Memory B cell (primary cell): ENCODE measurements around the gene STUM.

Experiments
- ATAC-seq: fragments of 150-1000 bp; cut with Tn5 transposase; 2 replicates; pipeline ENCODE4 v1.10.0; 2021; ENCODE audit warnings: low read depth, mild to moderate bottlenecking, moderate library complexity
- DNase-seq, 2 donors: peaks; one replicate each; pipeline ENCODE4 v3.0.0; 2022; ENCODE audit warnings: low spot score in 2 of 2
- H3K27ac Mint-ChIP-seq: one replicate; pipeline ENCODE4 v1.8.0; 2022; ENCODE audit warnings: mild to moderate bottlenecking, moderate library complexity, mixed read lengths
- H3K27me3 Mint-ChIP-seq: one replicate; pipeline ENCODE4 v1.8.0; 2022; ENCODE audit warnings: mixed read lengths
- H3K36me3 Mint-ChIP-seq: one replicate; pipeline ENCODE4 v1.8.0; 2022; ENCODE audit warnings: mild to moderate bottlenecking, mixed read lengths
- H3K4me1 Mint-ChIP-seq: one replicate; pipeline ENCODE4 v1.8.0; 2022; ENCODE audit warnings: mixed read lengths
- H3K4me3 Mint-ChIP-seq: one replicate; pipeline ENCODE4 v1.8.0; 2022; ENCODE audit warnings: mild to moderate bottlenecking, moderate library complexity, mixed read lengths
- H3K9me3 Mint-ChIP-seq: one replicate; pipeline ENCODE4 v1.8.0; 2022; ENCODE audit warnings: mixed read lengths

The STUM gene

DNA sequence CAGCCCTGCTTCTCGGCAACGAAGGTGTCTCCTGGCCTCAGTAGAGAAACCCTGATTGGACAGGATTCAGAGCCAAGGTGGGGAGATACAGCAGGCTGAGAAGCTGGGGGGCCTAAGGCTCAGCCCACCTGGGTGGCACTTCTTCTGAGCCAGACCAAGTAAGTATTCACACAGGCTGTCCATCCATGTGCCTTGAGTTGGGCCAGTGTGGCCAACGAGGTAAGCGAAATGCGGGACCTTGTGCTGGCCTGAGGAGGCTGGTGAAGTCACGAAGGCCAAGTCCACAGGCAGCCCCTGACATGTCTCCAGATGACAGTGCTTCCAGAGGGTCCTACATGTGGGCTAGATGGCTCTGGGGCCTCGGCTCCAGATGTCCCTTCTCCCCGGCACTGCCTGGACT, 99.2 kb downstream of the STUM start:
- peaks cover 45% of the 10 kb centered on the region for H3K4me1 Mint-ChIP-seq
- ATAC-seq (no peak), DNase-seq (no peak)
- no peak overlapping the region for H3K27ac Mint-ChIP-seq
- H3K4me3 Mint-ChIP-seq: no peak overlapping the region
- H3K36me3 Mint-ChIP-seq: peaks cover 13% of the 10 kb centered on the region
- H3K9me3 Mint-ChIP-seq: no peaks in the 10 kb centered on the region
- no peaks in the 10 kb centered on the region for H3K27me3 Mint-ChIP-seq

DNA sequence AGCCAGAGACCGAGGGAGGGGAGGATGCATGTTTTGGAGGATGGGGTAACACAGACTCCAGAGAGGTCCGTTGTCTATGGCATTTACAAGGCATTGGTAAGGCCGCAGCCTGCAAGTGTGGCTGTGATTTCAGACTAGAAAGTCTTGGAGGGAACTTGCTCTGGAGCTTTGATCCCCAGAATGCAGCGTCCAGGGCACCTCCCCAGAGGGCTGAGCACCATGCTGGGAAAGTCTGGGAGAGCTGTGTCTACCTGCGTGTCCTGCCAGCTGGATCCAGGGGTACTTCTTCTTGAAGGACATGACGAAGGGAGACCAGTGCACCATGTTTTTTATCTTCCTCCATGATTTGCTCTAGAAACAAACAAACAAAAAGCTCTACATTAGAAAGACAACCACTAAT, 99.9 kb downstream of the STUM start:
- no peak overlapping the region for H3K27ac Mint-ChIP-seq
- no peaks in the 10 kb centered on the region for H3K9me3 Mint-ChIP-seq
- DNase-seq (no peak), ATAC-seq (no peak)
- no peaks in the 10 kb centered on the region for H3K27me3 Mint-ChIP-seq
- peaks cover 13% of the 10 kb centered on the region for H3K36me3 Mint-ChIP-seq
- H3K4me1 Mint-ChIP-seq: peaks cover 46% of the 10 kb centered on the region
- H3K4me3 Mint-ChIP-seq: no peak overlapping the region

DNA sequence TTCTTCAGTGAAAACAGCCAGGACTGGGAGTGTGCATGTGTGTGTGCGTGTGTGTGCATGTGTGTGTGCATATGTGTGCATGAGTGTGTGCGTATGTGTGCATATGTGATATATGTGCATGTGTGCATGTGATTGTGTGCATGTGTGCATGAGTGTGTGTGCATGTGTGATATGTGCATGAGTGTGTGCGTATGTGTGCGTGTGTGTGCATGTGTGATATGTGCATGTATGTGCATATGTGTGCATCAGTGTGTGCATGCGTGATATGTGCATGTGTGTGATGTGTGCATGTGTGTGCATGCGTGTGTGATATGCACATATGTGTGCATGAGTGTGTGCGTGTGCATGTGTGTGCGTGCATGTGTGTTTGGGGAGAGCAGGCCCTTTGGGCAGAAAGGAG, 100.7 kb downstream of the STUM start:
- peaks cover 13% of the 10 kb centered on the region for H3K36me3 Mint-ChIP-seq
- no peaks in the 10 kb centered on the region for H3K27me3 Mint-ChIP-seq
- H3K4me3 Mint-ChIP-seq: no peak overlapping the region
- DNase-seq: no peak
- H3K9me3 Mint-ChIP-seq: no peaks in the 10 kb centered on the region
- H3K4me1 Mint-ChIP-seq: peaks cover 45% of the 10 kb centered on the region
- H3K27ac Mint-ChIP-seq: no peak overlapping the region
- no peak for ATAC-seq

DNA sequence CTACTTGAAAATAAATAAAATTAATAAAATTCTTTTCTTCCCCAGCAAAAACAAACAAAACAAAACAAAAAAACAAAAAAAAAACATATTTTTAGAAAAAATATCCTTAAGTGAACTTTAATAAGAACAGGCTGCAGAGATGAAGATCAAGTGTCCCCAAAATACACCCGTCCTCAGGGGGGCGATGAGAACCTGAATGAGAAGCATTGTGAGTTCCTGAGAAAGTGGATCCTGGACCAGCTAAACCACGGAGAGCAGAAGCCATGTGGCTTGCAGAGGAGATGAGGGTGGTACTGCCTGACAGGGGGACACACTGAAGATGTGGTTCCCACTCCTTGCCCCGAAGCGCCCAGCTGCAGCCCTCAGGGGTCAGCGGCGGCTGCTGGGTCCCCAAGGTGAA, 101.2 kb downstream of the STUM start:
- no peak overlapping the region for H3K27ac Mint-ChIP-seq
- ATAC-seq: no peak
- DNase-seq: no peak
- no peaks in the 10 kb centered on the region for H3K27me3 Mint-ChIP-seq
- H3K9me3 Mint-ChIP-seq: no peaks in the 10 kb centered on the region
- no peak overlapping the region for H3K4me3 Mint-ChIP-seq
- H3K36me3 Mint-ChIP-seq: peaks cover 13% of the 10 kb centered on the region
- peaks cover 43% of the 10 kb centered on the region for H3K4me1 Mint-ChIP-seq

DNA sequence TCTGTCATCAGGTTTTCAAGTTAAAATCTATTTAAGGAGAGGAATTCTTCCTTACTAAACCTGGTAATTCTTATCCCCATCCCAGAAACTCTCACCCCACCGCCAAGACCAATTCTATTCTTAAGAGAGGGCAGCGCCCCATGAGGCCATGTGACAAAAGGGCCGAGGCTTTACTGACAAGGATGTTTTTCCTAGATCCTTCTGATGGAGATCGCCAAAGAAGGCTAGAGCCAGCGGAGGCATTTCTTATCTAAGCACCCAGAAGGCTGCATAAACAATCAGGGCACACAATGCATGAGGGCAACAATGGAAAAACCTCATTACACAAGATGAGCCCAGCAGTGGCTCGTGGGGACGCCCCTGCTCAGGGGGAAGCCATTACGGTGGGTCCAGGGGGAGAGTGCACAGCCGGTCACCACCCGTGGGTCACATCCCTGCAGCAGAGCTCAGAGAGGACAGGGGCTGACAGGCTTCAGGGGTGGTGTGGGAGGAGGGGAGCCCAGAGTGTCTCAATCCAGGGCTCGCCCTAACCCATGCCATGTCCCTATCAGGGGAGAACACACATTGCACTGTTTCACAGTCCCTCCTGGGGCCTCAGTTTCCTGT, 101.8 kb downstream of the STUM start:
- Mint-ChIP-seq H3K9me3 (no peaks in the 10 kb centered on the region), H3K4me3 (no peak overlapping the region), H3K27me3 (no peaks in the 10 kb centered on the region), H3K4me1 (peaks cover 44% of the 10 kb centered on the region), H3K36me3 (peaks cover 13% of the 10 kb centered on the region), H3K27ac (peak overlapping the region; percentile 8)
- no peak for DNase-seq
- ATAC-seq: no peak

DNA sequence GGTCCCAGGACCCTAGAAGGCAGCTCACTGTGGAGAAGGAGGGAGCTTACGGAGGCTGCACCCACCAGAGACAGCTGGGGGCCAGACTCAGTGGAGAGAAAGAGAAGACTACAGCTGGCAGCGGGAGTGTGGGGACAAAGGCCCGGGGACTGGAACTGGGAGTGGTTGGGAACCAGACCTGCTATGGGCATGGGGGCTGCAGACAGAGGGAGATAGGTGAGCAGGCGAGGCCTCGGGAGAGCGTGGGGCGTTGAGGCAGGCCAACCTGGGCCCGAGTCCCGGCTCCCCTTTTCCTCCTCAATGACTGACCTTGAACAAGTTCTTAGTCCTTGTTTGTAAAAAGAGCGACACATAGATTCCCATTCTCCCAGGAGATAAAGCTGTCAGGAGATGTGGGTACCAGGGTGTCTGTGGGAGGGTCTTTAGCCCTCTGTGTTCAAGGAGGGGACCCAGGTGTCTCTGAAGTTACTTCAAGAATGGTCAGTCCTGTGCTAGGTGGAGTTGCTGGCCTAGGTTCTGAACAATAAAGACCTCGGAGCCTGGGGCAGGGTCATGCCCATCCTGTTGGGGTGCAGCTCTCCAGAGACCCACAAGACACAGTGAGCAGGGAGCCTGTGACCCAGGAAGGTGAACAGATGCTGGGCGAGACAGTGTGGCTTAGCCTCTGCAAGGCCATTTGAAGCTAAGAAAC, 102.6 kb downstream of the STUM start:
- H3K4me1 Mint-ChIP-seq: peaks cover 46% of the 10 kb centered on the region

DNA sequence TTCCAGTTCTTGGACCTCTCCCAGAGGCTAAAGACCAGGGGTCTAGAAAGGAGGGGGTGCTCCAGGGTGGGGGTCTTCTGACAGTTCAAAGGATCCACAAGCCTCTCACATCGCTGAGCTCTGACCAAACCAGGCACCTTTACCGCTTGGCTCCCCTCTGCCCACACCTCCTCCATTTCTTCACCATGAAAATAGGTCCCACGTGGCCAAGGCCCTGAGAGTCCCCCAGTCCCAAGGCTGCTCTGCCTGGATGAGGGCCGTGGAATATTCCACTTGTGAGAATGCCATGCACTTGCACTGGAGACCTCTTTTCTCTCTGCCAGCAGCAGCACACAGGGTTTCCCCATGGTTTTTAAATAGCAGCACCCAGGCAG, 103.2 kb downstream of the STUM start:
- H3K27me3 Mint-ChIP-seq: no peaks in the 10 kb centered on the region
- no peak for ATAC-seq
- no peak for DNase-seq
- no peak overlapping the region for H3K4me3 Mint-ChIP-seq
- no peak overlapping the region for H3K27ac Mint-ChIP-seq
- no peaks in the 10 kb centered on the region for H3K9me3 Mint-ChIP-seq
- peaks cover 51% of the 10 kb centered on the region for H3K4me1 Mint-ChIP-seq
- H3K36me3 Mint-ChIP-seq: peaks cover 8% of the 10 kb centered on the region

More for the DNA sequence above, 102.6 kb downstream of the STUM start:
- H3K9me3 Mint-ChIP-seq: no peaks in the 10 kb centered on the region
- no peak overlapping the region for H3K4me3 Mint-ChIP-seq
- H3K27me3 Mint-ChIP-seq: no peaks in the 10 kb centered on the region
- ATAC-seq: no peak
- peaks cover 11% of the 10 kb centered on the region for H3K36me3 Mint-ChIP-seq
- DNase-seq: no peak
- peak overlapping the region; percentile 8 for H3K27ac Mint-ChIP-seq

DNA sequence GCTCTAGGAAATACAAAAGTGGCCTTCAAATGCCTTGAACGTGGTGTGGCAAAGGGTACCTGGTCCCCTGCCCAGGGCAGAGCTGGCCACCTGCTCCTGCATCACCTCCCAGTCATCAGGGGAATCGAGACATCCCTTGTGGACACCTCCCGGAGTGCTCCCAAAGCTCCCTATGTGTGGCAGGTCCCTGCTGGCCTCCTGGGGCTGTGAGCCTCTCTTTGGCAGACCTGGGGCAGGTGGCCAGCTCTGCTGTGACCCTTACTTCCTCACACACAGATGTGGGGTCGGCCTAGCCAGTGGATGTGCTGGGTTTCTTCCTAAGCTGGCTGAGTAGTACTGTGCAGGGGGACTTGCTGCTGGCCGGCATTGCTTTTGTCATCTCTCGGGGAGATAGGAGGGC, 104.0 kb downstream of the STUM start:
- Mint-ChIP-seq H3K27ac (no peak overlapping the region), H3K9me3 (no peaks in the 10 kb centered on the region), H3K36me3 (peaks cover 8% of the 10 kb centered on the region), H3K27me3 (no peaks in the 10 kb centered on the region), H3K4me3 (no peak overlapping the region), H3K4me1 (peaks cover 59% of the 10 kb centered on the region)
- ATAC-seq (no peak), DNase-seq (no peak)

DNA sequence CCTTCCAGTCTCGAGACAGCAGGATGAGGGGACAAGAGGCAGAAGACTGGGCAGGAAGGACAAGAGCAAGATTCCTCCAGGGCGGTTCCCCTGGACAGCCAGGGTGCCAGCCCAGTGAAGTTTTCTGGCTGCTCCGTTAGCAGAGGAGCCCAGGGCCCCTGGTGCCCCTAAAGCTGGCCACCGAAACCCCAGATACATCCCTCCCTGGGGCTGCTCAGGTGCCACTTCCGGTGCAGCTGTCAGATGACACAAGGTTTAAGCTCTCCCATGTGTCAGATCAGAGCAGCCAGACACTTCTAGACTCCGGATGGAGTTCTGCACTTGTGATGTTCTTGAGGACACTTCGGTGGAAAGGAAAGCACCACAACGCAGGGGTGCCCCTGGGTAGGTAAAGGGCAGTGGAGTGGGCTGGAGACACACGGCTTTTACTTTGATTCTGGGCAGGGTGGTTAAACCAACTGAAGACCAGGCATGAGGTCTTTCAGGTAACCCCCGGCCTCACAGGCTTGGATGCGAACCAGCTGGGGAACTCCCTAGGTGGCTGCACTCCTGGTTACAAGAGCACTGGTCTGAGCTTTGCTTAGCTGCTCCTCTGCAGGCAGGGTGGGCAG, 104.9 kb downstream of the STUM start:
- H3K4me1 Mint-ChIP-seq: peaks cover 59% of the 10 kb centered on the region
- peak; percentile 85 for ATAC-seq
- H3K36me3 Mint-ChIP-seq: peaks cover 3% of the 10 kb centered on the region
- H3K9me3 Mint-ChIP-seq: no peaks in the 10 kb centered on the region
- no peak overlapping the region for H3K27ac Mint-ChIP-seq
- peak overlapping the region; percentile 86 for H3K4me3 Mint-ChIP-seq
- peak; percentile 46 to 56 for DNase-seq
- no peaks in the 10 kb centered on the region for H3K27me3 Mint-ChIP-seq

DNA sequence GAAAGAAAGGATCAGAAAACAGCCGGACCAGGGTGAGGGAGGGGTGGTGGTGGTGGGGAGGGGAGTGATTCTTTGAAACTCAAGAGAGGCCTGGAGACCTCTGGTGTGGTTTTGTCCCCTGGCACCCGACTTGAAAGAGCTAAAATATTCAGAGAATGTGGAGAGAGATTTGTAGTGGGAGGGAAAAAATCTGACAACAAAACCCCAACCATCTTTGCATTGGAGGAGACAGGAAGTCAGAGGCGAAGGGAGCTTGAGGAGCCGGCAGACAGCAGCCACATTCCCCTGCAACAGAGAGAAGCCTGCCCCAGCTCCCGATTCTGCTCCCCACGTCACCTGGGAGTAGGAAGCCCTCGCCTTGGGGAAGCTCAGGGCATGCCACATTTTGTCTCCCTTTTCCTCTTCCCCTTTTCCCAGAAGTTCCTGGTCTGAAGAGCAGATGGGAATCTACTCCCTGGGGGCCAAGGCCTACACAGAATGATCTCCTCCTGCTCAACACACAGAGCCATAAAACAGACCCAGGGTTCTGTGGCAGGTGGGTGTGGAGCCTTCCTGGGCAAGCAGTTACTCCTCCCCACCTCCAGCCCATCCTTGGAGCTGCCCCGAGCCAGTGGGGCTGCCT, 105.6 kb downstream of the STUM start:
- Mint-ChIP-seq H3K36me3 (no peaks in the 10 kb centered on the region), H3K27me3 (no peaks in the 10 kb centered on the region), H3K27ac (no peak overlapping the region), H3K4me3 (peak overlapping the region; percentile 86), H3K4me1 (peaks cover 61% of the 10 kb centered on the region), H3K9me3 (no peaks in the 10 kb centered on the region)
- DNase-seq (no peak), ATAC-seq (no peak)

DNA sequence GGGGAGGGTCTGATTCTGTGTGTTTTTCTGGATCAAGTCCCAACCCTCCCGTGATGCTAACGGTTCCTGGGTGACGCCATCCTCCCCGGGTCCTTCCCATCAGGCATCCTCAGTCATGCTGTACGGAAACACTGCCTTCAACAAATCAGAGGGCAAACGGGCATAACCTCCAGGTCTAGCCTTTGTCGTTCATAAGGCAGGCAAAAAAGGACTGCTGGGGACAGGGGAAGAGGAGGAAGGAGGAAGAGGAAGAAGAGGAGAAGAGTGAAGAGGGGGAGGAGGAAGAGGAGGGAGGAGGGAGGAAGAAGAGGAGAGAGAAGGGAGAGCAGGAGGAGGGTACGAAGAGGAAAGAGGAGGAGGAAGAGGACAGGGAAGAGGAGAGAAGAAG, 106.1 kb downstream of the STUM start:
- Mint-ChIP-seq H3K4me3 (peak overlapping the region; percentile 86), H3K9me3 (no peaks in the 10 kb centered on the region), H3K27me3 (no peaks in the 10 kb centered on the region), H3K27ac (no peak overlapping the region), H3K36me3 (peaks cover 2% of the 10 kb centered on the region), H3K4me1 (peaks cover 61% of the 10 kb centered on the region)
- DNase-seq (no peak), ATAC-seq (no peak)

DNA sequence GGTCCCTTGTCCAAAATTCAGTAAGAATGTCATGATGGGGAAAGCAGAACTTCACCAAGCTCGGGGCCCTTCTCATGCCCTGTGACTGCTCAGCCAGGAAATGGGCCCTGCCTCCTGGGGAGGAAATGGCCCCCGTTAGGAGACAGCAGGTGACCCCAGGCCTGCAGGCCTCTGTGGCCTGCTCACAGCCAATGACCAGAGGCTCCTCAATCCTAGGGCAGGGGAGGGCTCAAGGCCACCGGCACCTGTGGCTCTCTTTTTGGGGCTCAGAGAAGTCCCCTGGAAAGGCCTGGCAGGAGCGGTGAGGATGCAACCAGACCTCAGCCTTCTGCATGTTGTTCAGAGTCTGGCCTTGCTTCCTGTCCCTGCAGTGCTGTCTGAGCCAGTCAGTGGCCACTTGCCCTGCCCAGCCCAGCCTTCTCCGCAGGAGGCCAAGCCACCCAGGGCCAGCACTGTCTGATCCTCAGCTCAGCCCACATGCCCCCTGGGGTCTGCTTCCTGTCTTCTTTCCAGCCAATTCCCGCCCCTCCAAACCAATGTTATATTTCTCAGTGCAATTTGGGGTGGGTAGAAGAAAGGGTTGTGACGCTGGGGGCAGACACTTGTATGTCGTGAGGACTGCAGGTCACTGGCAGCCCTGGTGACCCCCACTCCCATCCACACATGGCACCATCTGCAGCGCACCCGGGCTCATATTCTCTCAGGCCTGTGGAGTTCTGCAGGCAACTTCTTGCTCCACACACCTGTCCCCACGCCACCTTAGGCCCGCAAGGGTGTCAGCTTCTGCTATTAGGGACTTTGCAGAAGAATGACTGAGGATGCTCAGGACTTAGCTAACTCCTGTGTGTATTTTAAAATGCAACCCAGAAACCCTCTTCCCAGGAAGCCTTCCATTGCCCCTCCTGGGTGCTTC, 106.9 kb downstream of the STUM start:
- Mint-ChIP-seq H3K9me3 (no peaks in the 10 kb centered on the region), H3K4me1 (peaks cover 60% of the 10 kb centered on the region), H3K27me3 (no peaks in the 10 kb centered on the region), H3K4me3 (peak overlapping the region; percentile 86), H3K36me3 (peaks cover 2% of the 10 kb centered on the region), H3K27ac (no peak overlapping the region)
- no peak for DNase-seq
- ATAC-seq: peak; percentile 47

DNA sequence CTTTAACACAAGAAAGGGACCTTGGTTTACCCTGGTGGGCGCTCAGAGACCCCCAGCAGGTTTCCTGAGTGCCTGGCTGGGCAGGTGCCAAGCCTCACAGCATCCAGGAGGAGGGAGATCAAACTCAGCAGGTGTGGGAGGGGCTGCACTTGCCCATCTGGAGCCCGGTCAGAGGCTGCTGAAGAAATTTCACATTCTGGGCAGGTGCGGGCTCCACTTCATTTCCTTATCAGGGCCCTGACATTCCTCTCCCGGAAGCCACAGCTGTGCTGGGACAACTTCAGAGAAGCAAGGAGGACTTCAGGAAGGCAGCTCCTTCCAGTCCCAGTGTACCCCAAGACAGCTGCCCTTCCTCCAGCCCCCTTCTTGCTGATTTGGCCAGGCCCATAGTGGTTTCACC, 107.6 kb downstream of the STUM start:
- peaks cover 60% of the 10 kb centered on the region for H3K4me1 Mint-ChIP-seq
- peak overlapping the region; percentile 11 for H3K4me3 Mint-ChIP-seq
- no peaks in the 10 kb centered on the region for H3K27me3 Mint-ChIP-seq
- no peak for DNase-seq
- no peak overlapping the region for H3K27ac Mint-ChIP-seq
- peaks cover 2% of the 10 kb centered on the region for H3K36me3 Mint-ChIP-seq
- no peak for ATAC-seq
- no peaks in the 10 kb centered on the region for H3K9me3 Mint-ChIP-seq
